ENCODE measurements around the gene C6orf52. TPM values are rescaled to one million over a fixed set of nuclear protein-coding genes. Genes with fewer than 3 reads are reported as not detected.

C6orf52 gene
- polyA plus RNA-seq, 1 donor = 0.94 TPM

DNA sequence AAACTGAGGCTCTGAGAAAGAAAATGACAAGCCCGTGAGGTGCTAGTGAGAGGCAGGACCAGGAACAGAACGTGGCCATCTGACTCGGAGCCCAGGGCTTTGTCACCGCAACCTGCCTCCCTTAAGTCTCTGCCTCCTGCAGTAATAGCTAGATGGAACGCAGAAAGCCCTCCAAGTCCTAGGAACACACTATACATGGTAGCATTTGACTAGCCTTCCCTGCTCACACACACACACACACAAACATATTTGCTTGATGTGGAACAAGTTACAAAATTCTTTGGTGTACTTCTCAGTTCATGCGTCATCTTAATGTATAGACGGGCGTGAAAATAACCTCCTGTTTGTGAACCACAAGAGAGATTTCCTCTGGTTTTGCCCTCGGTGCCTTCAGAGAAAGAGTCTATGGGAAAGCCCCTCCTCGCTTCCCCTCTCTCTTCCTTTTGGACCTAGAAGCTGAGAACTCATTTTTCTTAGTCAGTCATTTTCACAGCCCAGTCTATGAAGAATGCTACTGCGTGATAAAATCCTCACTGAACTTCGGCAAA lies 38.8 kb downstream of the C6orf52 start:
- DNase-seq (ENCODE audit: low read depth) = no peak

DNA sequence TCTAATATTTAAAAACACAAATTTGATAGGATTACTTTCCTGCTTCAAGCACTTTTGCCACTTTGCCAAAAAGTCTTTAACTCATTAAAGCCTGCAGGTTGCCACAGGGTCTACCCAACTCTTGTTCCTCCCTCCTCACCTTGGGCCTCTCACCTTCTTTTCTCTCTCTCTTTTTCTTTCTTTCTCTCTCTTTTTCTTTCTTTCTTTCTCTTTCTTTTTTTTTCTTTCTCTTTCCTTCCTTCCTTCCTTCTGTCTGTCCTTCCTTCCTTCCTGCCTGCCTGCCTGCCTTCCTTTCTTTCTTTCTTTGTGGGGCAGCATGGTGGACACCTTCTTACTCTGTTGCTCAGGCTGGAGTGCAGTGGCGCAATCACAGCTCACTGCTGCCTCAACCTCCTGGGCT lies 50.2 kb downstream of the C6orf52 start:
- DNase-seq (ENCODE audit: low read depth) = no peak

DNA sequence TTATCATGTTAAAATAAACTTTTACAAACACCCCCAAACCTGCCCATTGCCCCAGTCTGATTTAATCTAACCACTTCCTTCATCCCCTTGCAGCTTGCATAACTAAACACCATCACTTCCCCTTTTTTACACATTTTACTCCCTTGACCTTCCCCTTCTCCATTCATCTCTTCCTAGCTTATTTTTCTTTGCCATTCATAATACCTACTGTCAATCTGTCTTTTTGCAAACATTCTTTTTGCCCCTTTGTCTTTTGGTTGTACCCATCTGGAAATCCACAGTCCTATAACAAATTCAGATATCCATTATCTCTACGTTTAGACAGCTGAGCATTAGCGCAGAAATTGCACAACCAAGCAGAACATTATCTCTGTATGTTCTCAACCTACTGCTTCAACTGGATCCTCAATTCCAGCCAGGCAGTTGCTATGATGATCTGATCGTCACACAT lies 51.2 kb downstream of the C6orf52 start:
- no peak for DNase-seq (ENCODE audit: low read depth)

DNA sequence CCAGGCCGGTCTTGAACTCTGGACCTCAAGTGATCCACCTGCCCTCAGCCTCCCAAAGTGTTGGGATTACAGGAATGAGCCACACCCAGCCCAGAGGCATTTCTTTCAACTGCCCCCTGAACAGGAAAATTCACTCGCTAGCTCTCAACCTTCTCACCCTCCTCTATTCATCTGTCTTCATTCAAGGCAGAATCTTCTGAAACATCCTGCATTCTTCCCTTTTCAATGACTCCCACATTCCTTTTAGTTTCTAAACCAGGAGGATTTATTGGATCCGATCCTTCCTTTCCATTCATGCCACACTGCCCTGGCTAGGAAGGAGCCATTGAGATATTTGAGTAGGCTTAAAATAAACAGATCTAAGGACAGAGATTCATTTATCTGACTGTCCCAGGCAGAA lies 52.9 kb downstream of the C6orf52 start:
- no peak for DNase-seq (ENCODE audit: low read depth)

DNA sequence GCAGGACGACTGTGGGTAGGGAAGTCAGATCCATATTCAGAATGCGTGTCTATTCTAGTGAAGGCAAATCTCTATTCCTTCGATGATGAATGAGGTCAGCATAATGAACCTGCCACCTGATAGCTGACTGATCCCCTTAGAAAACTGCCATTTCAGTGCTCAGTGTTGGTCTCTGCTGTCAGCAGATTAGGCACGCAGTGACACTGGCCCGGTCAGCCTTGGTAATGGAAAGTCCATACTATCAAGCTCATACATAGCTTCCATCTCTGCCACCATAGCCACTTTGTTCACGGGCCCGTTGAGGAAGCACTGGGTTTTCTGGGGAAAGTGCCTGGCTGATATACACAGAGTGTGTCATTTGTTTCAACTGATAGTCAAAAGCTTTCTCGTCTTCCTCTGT lies 54.0 kb downstream of the C6orf52 start:
- no peak for DNase-seq (ENCODE audit: low read depth)

DNA sequence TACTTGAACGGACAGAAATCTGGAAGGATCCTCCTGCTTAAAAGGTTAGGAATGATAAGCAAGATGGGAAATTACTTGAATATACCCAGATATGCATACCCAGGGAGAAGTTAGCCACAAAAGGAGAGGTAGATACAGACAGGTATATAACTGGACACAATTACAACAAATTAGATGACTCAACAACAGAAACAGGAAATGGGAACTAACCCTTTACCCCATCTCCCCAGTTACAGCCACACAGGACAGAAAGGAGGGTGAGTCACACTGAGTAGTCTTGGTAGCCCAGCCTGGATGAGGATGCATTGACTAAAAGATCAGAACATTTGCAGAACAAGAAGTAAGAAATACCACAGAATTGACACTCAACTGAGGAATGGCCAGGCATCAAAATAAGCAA lies 61.2 kb downstream of the C6orf52 start:
- DNase-seq (ENCODE audit: low read depth) = no peak

DNA sequence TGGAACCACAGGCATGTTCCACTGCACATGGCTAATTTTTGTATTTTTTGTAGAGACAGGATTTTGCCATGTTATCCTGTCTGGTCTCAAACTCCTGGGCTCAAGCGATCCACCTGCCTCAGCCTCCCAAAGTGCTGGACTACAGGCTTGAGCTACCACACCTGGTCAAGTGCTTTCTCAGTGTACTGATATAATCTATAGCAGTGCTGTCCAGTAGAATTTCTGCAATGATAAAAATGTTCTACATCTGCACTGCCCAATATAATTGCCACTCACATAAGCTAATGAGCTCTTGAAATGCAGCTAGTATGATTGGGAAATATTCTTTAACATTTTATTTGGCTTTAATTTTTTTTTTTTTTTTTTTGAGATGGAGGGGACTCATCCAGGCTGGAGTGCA lies 64.2 kb downstream of the C6orf52 start:
- DNase-seq (ENCODE audit: low read depth) = no peak

DNA sequence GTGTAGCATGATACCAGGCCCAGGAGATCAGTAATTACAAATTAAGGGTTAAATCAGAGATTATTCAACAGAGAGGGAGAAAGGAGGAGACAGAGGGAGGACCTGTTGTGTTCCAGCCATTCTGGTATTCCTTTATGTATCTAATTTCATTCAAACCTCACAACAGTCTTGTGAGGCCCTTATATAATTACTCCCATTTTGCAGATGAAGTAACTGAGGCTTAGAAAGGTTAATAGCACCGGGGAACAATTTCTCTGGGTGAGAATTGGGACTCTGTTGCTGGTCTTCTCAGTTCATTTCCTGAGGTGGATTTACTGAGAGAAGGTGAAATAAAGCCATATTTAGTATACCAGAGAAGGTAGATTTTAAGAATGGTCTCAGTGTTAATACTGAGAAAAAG lies 66.6 kb downstream of the C6orf52 start:
- DNase-seq (ENCODE audit: low read depth) = no peak

DNA sequence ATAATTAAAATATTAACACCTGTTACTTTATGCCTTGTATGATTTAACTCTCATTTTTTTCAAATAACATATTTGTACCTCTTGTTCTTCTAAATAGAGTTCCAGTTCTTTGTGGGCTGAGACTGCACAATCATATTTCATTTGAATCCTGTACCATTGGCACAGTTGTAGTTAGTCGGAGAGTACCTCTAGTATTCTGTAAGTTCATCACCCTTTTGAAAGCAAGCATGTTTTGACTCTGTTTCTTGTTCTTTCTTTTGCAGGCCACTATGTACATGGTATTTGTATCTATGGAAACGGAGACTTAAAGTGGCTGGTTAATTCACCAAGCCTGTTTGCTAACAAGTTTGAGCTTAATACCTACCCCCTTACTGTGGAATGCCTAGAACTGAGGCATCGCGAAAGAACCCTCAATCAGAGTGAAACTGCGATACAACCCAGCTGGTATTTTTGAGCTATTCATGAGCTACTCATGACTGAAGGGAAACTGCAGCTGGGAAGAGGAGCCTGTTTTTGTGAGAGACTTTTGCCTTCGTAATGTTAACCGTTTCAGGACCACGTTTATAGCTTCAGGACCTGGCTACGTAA lies 68.2 kb downstream of the C6orf52 start:
- no peak for DNase-seq (ENCODE audit: low read depth)

DNA sequence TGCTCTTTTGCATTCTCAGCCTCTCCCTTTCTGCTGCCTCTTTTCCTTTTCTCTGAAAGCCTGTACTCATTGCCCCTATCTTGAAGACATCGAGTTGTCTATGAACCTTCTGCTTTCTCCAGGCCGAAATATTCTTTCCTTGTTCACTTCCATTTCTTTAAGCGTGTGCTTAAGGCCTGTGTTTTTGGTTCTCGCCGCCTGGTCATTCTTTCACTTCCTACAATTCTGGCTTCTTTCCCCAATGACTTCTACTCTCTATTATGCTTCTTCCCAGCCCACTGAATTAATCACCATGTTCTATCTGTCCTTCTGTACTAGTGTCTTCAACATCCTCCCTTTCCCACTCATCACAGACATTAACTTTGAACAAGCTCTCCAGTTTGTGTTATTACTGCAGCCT lies 69.6 kb downstream of the C6orf52 start:
- no peak for DNase-seq (ENCODE audit: low read depth)

DNA sequence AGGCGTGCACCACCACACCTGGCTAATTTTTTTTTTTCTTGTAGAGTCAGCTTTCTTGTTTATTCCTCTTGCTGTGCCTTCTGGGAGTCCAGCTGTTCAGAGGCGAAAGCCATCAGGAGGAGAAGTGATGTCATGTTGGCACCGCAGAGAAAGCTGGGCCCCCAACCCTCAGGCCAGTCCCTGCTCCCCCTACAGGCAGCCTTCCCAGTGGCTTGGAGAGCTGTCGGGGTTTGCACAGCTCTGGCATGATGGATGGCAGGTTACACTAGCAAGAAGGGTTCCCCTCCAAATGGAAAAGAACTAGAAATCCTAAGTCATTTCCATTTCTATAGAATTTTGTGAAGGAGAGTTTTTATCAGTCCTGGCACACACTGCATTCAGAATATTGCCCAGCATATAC lies 72.6 kb downstream of the C6orf52 start:
- DNase-seq (ENCODE audit: low read depth) = no peak

Other genes starting within 250 kb of the C6orf52 start
- gene GCNT2, start 173.3 kb downstream of the C6orf52 start, polyA plus RNA-seq (ENCODE audit: insufficient read length) = 2.9 TPM
- 15.8 TPM for gene PAK1IP1, start 356 bp upstream of the C6orf52 start, polyA plus RNA-seq (ENCODE audit: insufficient read length)
- gene TMEM14C, start 28.5 kb upstream of the C6orf52 start, polyA plus RNA-seq (ENCODE audit: insufficient read length) = 96.1 TPM
- 69.0 TPM for gene TMEM14B, start 53.2 kb upstream of the C6orf52 start, polyA plus RNA-seq (ENCODE audit: insufficient read length)
- gene MAK, start 143.9 kb upstream of the C6orf52 start, polyA plus RNA-seq (ENCODE audit: insufficient read length) = 0.51 TPM
- not detected for gene GCM2, start 187.4 kb upstream of the C6orf52 start, polyA plus RNA-seq (ENCODE audit: insufficient read length)
- 1.3 TPM for gene SYCP2L, start 192.4 kb upstream of the C6orf52 start, polyA plus RNA-seq (ENCODE audit: insufficient read length)

All from forelimb muscle (tissue), 1 donor.